ENCODE measurements around the gene MFN2. TPM values are rescaled to one million over a fixed set of nuclear protein-coding genes. Genes with fewer than 3 reads are reported as not detected.

Gene MFN2
- total RNA-seq: 47.3 TPM

DNA sequence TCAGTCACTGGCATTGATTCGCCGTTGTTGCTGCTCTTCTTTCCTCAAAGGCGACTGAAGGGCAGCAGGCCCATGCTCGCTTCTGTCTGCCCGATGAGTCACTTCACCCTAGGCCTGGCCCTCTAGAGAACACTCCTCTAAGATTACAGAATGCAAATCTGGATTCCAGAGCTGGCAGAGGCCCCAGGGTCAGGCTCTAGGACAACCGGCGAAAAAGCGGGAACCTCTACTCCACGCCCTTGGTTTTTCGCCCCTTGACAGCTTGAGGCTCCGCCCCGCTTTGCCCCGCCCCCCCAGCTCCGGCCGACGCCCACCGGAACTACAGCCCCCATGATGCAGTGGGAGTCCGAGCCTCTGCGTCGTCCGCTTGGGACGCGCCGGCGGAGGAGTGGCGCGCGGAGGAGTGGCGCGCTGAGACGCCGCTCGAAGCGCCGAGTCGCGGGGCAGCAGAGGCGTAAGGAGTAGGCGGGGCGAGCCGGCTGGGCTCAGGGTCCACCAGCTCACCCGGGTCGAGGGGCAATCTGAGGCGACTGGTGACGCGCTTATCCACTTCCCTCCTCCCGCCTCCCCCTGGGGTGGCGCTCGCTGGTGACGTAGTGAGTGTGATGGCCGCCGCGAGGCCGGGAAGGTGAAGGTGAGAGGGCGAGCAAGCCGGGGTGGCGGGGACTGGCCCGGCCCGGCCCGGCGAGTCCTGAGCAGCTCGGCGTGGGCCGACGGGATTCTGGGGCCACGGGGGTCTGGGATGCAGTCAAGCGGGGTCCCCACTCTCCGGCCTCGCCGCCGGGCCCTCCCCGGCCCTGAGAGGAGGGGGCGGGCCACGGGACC, at the start of gene MFN2:
MFN2 (plus strand) TSS at position 594 of the 825 bp plus-strand sequence. CDS start 8,725 bp downstream, outside the sequence.

DNA sequence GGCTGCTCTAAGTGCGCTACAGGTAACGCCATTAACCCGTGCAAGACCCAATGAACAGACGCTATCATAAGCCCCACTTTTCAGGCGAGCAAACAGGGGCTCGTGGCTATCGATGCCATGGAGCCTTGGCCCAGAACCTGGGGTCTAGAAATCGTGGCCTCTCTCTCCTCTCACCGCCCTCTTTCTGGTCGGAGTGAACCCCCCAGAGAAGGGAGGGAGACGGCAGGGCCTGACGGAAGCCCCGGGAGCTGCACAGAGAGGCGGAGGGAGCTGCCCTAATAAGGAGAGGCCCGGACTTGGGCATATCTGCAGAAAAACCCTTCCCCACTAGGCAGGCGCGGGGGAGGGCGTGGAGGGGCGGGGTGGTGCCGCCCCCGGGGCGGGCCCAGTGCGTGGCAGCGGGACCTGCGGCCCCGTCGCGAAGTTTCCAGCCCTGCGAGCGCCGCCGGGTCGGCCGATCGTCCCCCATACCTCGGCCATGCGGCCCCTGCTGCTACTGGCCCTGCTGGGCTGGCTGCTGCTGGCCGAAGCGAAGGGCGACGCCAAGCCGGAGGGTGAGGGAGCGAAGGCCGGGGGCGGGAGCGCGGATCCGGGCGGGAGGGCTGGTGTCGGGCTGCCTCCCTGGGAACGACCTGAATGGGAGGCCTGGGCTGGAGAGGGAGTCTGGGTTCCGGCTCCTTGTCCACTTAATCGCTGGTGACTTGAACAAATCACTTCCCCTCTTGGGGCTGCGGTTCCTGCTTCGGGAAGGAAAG, 45.8 kb upstream of the MFN2 start, which contains the start of gene PLOD1:
PLOD1 (plus strand) TSS at position 416 of the 755 bp plus-strand sequence; CDS start at position 479, 63 bp downstream.

Small RNA genes within 50 kb of the gene (small RNA-seq; reads per million reads assigned to genes)
- not detected for gene AL096840.1 (ENCODE audit: low replicate concordance)
- gene MIR6729 (ENCODE audit: low replicate concordance): not detected
- gene RF00019 (ENCODE audit: low replicate concordance): not detected
- gene RN7SL649P (ENCODE audit: low replicate concordance): not detected

Other genes starting within 250 kb of the MFN2 start
- gene AGTRAP, start 244.3 kb upstream of the MFN2 start, total RNA-seq: 3.8 TPM
- not detected for gene C1orf167, start 218.3 kb upstream of the MFN2 start, total RNA-seq
- 45.1 TPM for gene MTHFR, start 174.5 kb upstream of the MFN2 start, total RNA-seq
- gene CLCN6, start 174.3 kb upstream of the MFN2 start, total RNA-seq: 29.7 TPM
- gene NPPA, start 132.7 kb upstream of the MFN2 start, total RNA-seq: not detected
- not detected for gene NPPB, start 121.5 kb upstream of the MFN2 start, total RNA-seq
- 19.1 TPM for gene KIAA2013, start 54.0 kb upstream of the MFN2 start, total RNA-seq
- gene PLOD1, start 45.7 kb upstream of the MFN2 start, total RNA-seq: 16.9 TPM
- gene MIIP, start 39.1 kb downstream of the MFN2 start, total RNA-seq: 31.6 TPM
- not detected for gene TNFRSF8, start 82.9 kb downstream of the MFN2 start, total RNA-seq
- gene TNFRSF1B, start 186.5 kb downstream of the MFN2 start, total RNA-seq: 1.9 TPM
- gene VPS13D, start 249.6 kb downstream of the MFN2 start, total RNA-seq: 121 TPM

All from parietal lobe (tissue), 2 donors.